IPS-15b (cell line): ENCODE results near the gene C9orf72.

Source experiments
- H3K27me3 ChIP-seq: one replicate; pipeline ENCODE4 v1.6.1; 2013; ENCODE audit warnings: low read length; ENCODE audit not compliant: control insufficient read depth, insufficient read depth
- H3K36me3 ChIP-seq: one replicate; pipeline ENCODE4 v1.6.1; 2013; ENCODE audit warnings: low read length; ENCODE audit not compliant: control insufficient read depth, insufficient read depth
- H3K4me1 ChIP-seq: one replicate; pipeline ENCODE4 v1.6.1; 2013; ENCODE audit warnings: mild to moderate bottlenecking, low read length; ENCODE audit not compliant: control insufficient read depth, insufficient read depth
- H3K4me3 ChIP-seq: one replicate; pipeline ENCODE4 v1.5.1; 2013; ENCODE audit warnings: low read depth, low read length
- H3K9ac ChIP-seq: one replicate; pipeline ENCODE4 v1.6.1; 2013; ENCODE audit warnings: low read depth, mild to moderate bottlenecking, low read length
- H3K9me3 ChIP-seq: one replicate; pipeline ENCODE4 v1.6.1; 2013; ENCODE audit warnings: mild to moderate bottlenecking, low read length; ENCODE audit not compliant: control insufficient read depth, insufficient read depth

Gene C9orf72

GRCh38 chr9:27523141-27523540, 50.1 kb downstream of the C9orf72 start:
- Histone ChIP-seq H3K4me3 (no peak overlapping the region), H3K9ac (no peak overlapping the region), H3K27me3 (no peaks in the 10 kb centered on the region), H3K36me3 (no peaks in the 10 kb centered on the region), H3K9me3 (no peaks in the 10 kb centered on the region), H3K4me1 (peaks cover 6% of the 10 kb centered on the region)

- Histone ChIP-seq H3K9me3 (no peaks in the 10 kb centered on the region), H3K4me1 (peaks cover 3% of the 10 kb centered on the region), H3K36me3 (no peaks in the 10 kb centered on the region), H3K4me3 (no peak overlapping the region), H3K27me3 (no peaks in the 10 kb centered on the region), H3K9ac (no peak overlapping the region)
Observed at GRCh38 chr9:27520986-27521385, 52.3 kb downstream of the C9orf72 start.

GRCh38 chr9:27519466-27520465, 53.5 kb downstream of the C9orf72 start:
- H3K4me3 ChIP-seq: no peak overlapping the region
- H3K36me3 ChIP-seq: no peaks in the 10 kb centered on the region
- H3K4me1 ChIP-seq: peaks cover 3% of the 10 kb centered on the region
- no peaks in the 10 kb centered on the region for H3K9me3 ChIP-seq
- no peaks in the 10 kb centered on the region for H3K27me3 ChIP-seq
- no peak overlapping the region for H3K9ac ChIP-seq

GRCh38 chr9:27518809-27519208, 54.5 kb downstream of the C9orf72 start:
- Histone ChIP-seq H3K27me3 (no peaks in the 10 kb centered on the region), H3K36me3 (no peaks in the 10 kb centered on the region), H3K9me3 (no peaks in the 10 kb centered on the region), H3K9ac (no peak overlapping the region), H3K4me3 (no peak overlapping the region), H3K4me1 (peaks cover 3% of the 10 kb centered on the region)

- H3K27me3 ChIP-seq: no peaks in the 10 kb centered on the region
- H3K36me3 ChIP-seq: no peaks in the 10 kb centered on the region
- H3K9ac ChIP-seq: no peak overlapping the region
- no peaks in the 10 kb centered on the region for H3K9me3 ChIP-seq
- no peak overlapping the region for H3K4me3 ChIP-seq
- peaks cover 3% of the 10 kb centered on the region for H3K4me1 ChIP-seq
Observed at GRCh38 chr9:27518006-27518405, 55.3 kb downstream of the C9orf72 start.

GRCh38 chr9:27514551-27514950, 58.7 kb downstream of the C9orf72 start:
- no peak overlapping the region for H3K4me3 ChIP-seq
- H3K36me3 ChIP-seq: no peaks in the 10 kb centered on the region
- no peaks in the 10 kb centered on the region for H3K27me3 ChIP-seq
- no peak overlapping the region for H3K9ac ChIP-seq
- H3K4me1 ChIP-seq: peaks cover 3% of the 10 kb centered on the region
- no peaks in the 10 kb centered on the region for H3K9me3 ChIP-seq

GRCh38 chr9:27511771-27512170, 61.5 kb downstream of the C9orf72 start:
- Histone ChIP-seq H3K9ac (no peak overlapping the region), H3K36me3 (no peaks in the 10 kb centered on the region), H3K4me3 (no peak overlapping the region), H3K27me3 (no peaks in the 10 kb centered on the region), H3K4me1 (no peaks in the 10 kb centered on the region), H3K9me3 (no peaks in the 10 kb centered on the region)

- Histone ChIP-seq H3K9ac (no peak overlapping the region), H3K36me3 (no peaks in the 10 kb centered on the region), H3K4me1 (no peaks in the 10 kb centered on the region), H3K4me3 (no peak overlapping the region), H3K9me3 (no peaks in the 10 kb centered on the region), H3K27me3 (no peaks in the 10 kb centered on the region)
Observed at GRCh38 chr9:27510780-27511179, 62.5 kb downstream of the C9orf72 start.

- H3K9me3 ChIP-seq: no peaks in the 10 kb centered on the region
- H3K4me1 ChIP-seq: no peaks in the 10 kb centered on the region
- no peak overlapping the region for H3K9ac ChIP-seq
- H3K36me3 ChIP-seq: no peaks in the 10 kb centered on the region
- no peaks in the 10 kb centered on the region for H3K27me3 ChIP-seq
- no peak overlapping the region for H3K4me3 ChIP-seq
Observed at GRCh38 chr9:27506981-27507380, 66.3 kb downstream of the C9orf72 start.

- no peaks in the 10 kb centered on the region for H3K36me3 ChIP-seq
- no peak overlapping the region for H3K9ac ChIP-seq
- H3K9me3 ChIP-seq: no peaks in the 10 kb centered on the region
- H3K4me3 ChIP-seq: no peak overlapping the region
- no peaks in the 10 kb centered on the region for H3K4me1 ChIP-seq
- no peaks in the 10 kb centered on the region for H3K27me3 ChIP-seq
Observed at GRCh38 chr9:27505744-27506161, 67.5 kb downstream of the C9orf72 start.

- Histone ChIP-seq H3K27me3 (no peaks in the 10 kb centered on the region), H3K36me3 (no peaks in the 10 kb centered on the region), H3K4me3 (no peak overlapping the region), H3K9ac (no peak overlapping the region), H3K9me3 (no peaks in the 10 kb centered on the region), H3K4me1 (no peaks in the 10 kb centered on the region)
Observed at GRCh38 chr9:27504259-27504658, 69.0 kb downstream of the C9orf72 start.

- H3K4me1 ChIP-seq: peaks cover 3% of the 10 kb centered on the region
- H3K36me3 ChIP-seq: no peaks in the 10 kb centered on the region
- H3K9me3 ChIP-seq: no peaks in the 10 kb centered on the region
- H3K4me3 ChIP-seq: no peak overlapping the region
- no peak overlapping the region for H3K9ac ChIP-seq
- H3K27me3 ChIP-seq: no peaks in the 10 kb centered on the region
Observed at GRCh38 chr9:27503623-27504022, 69.7 kb downstream of the C9orf72 start.
